IPS-11a (cell line): ENCODE measurements around the gene ZNF689.
A peak's percentile ranks its signal among the peaks of the same experiment; 100 is the strongest.

ENCODE experiments used
- H3K4me3 ChIP-seq: one replicate; pipeline ENCODE4 v1.5.1; 2013; ENCODE audit warnings: low read depth, low read length, control low read depth

Gene ZNF689

GRCh38 chr16:30566531-30566930 lies 43.7 kb downstream of the ZNF689 start:
- no peak overlapping the region for H3K4me3 ChIP-seq

DNA sequence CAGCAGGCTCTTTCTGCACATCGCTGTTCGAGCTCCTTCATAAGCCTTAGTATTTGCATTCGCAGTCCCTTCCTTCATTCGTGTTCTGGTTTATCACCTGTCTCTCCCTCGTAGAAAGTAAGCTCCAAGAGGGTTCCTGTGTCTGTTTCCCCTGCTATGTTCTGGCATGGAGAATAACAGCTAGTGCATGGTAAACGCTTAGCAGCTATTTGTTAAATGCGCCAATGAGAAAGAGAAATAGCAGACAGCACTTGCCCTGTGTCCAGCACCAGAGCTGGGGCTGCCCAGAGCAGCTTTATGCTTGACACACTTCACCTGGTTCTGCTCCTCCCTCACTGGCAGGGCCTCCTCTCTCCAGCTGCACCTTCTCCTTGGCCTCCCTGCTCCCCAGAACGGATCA lies 44.2 kb downstream of the ZNF689 start:
- H3K4me3 ChIP-seq = no peak overlapping the region

- H3K4me3 ChIP-seq = no peak overlapping the region
Observed at GRCh38 chr16:30565526-30565925, 44.7 kb downstream of the ZNF689 start.

- no peak overlapping the region for H3K4me3 ChIP-seq
Observed at GRCh38 chr16:30562021-30562420, 48.2 kb downstream of the ZNF689 start.

GRCh38 chr16:30561089-30561816 lies 48.9 kb downstream of the ZNF689 start:
- H3K4me3 ChIP-seq = peak overlapping the region; percentile 8

DNA sequence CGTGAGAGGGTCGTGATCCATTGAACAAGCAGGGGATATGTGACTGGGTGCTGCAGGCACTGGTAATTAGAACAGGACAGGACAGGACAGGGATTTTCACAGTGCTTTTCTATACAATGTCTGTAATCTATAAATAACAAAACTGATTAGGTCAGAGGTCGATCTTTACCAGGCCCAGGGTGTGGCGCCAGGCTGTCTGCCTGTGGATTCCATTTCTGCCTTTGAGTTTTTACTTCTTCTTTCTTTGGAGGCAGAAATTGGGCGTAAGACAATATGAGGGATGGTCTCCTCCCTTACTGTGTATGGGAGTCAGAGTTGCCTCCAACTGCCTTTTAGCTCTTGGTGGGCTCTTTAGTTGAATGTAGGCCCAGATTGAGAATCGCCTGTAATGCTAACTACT lies 50.5 kb downstream of the ZNF689 start:
- H3K4me3 ChIP-seq = no peak overlapping the region

GRCh38 chr16:30558789-30559377 lies 51.3 kb downstream of the ZNF689 start:
- H3K4me3 ChIP-seq = peak overlapping the region; percentile 24

GRCh38 chr16:30557957-30558788 lies 52.0 kb downstream of the ZNF689 start, which contains the start of gene ZNF764:
ZNF764 (minus strand) TSS chr16:30558374; CDS start chr16:30558182, 192 bp downstream.
- H3K4me3 ChIP-seq = peak within 1 kb of the TSS; percentile 80

GRCh38 chr16:30557707-30557956 lies 52.6 kb downstream of the ZNF689 start:
- H3K4me3 ChIP-seq = peak overlapping the region; percentile 80

DNA sequence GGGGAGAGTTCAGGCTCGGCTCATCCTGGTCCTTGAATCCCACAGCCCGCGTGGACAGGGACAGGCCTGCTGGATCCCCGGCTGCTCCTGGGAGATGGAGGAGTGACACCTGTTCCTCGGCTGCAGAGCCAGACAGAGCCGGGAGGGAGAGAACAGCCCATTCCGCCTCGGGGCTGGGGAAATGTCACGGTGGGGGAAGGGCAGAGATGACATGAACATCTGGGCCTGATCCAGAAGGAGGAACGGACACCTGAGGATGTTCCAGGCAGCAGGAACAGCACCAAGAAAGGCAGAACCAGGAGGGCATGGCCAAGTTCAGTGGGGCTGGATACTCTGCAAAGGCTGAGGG lies 54.1 kb downstream of the ZNF689 start:
- no peak overlapping the region for H3K4me3 ChIP-seq

- no peak overlapping the region for H3K4me3 ChIP-seq
Observed at GRCh38 chr16:30555315-30556124, 54.7 kb downstream of the ZNF689 start.

DNA sequence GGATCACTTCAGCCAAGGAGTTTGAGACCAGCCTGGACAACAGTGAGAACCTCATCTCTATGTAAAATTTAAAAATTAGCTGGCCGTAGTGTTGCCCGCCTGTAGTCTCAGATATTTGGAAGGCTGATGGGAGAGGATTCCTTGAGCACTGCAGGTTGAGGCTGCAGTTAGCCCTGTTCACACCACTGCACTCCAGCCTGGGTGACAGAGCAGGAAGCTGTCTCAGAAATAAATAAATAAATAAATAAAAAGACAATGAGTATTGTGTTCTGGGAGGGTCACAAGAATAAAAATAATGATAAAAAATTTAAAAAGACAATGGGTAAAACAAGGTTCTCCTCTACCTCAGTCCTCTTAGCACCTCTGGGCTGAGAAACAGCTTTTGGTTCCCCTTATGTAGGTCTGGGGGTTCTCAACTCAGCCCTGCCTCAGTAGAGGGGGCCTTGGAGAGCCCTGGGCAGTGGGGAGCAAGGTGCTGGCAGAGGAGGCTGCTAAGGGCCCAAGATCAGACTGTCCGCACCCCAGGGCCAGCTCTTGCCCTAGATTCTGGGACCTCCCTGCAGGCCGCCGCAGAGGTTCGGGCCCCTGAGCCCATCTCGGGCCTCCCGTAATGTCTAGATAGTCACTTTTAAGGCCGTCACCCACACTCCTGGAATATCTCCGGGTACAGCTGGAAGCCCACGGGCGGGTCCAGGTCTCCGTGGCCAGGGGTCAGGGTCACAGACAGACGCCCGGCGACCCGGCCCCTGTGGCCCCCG lies 55.5 kb downstream of the ZNF689 start:
- no peak overlapping the region for H3K4me3 ChIP-seq

DNA sequence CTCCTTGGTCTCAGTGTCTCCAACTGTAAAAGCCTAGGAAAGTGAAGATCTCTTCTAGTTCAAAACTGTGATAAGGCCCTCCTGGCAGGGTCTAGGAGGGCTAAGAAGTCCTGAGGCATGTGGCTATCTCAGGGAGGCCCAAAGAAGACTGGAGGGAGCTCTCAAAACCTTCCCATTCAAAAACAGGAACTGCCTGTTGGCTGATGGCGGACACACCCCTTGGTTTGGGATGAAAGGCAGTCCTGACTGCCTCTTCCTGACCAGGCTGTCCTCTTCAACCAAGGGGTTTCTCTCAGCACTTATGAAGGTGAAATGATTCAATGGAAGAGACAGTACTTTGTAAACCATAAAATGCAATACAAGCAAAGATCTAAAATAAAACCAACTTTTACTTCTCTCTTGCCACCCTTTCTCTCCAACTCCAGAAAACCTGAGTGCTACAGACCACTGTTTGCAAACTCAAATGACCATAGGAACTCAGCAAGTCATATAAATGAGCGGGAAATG lies 56.7 kb downstream of the ZNF689 start:
- H3K4me3 ChIP-seq = no peak overlapping the region

DNA sequence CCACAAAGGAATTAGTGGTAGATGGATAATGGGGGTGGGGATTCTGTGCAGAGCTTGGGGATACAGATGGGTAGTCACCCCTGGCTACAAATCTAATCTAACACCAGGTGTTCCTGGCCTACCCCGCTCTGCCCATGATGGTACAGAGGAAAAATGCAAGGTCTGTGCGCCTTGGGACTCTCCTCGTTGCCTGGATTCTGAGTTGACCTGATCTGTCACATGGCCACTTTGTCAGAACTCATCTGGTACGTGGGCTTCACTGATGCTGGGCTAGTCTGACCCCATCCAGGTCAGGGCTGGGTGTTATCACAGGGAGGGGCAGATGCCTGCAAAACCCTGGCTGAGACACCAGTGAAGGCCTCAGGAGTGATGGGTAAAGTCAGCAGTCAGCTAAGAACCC lies 57.2 kb downstream of the ZNF689 start:
- H3K4me3 ChIP-seq = no peak overlapping the region
